Ascending aorta (tissue), 2 donors: ENCODE results near the gene VSX1. TPM values are rescaled to one million over a fixed set of nuclear protein-coding genes. Genes with fewer than 3 reads are reported as not detected.

Experiments used
- DNase-seq, 2 donors: peaks; one replicate each; pipeline ENCODE4 v3.0.0-alpha.2; 2019; ENCODE audit warnings: low spot score in 2 of 2
- H3K27ac ChIP-seq, 2 donors: fragments of 200-600 bp; sonication (generic); one replicate each; pipeline ENCODE4 v1.5.1; 2016 to 2017; ENCODE audit warnings: mild to moderate bottlenecking in 1 of 2
- H3K27me3 ChIP-seq: fragments of 200-600 bp; sonication (generic); one replicate; pipeline ENCODE4 v1.5.1; 2017
- H3K36me3 ChIP-seq, 2 donors: fragments of 200-600 bp; sonication (generic); one replicate each; pipeline ENCODE4 v1.5.1; 2016
- H3K4me1 ChIP-seq, 2 donors: fragments of 200-600 bp; sonication (generic); one replicate each; pipeline ENCODE4 v1.5.1; 2016 to 2017; ENCODE audit warnings: mild to moderate bottlenecking in 1 of 2
- H3K4me3 ChIP-seq, 2 donors: fragments of 200-600 bp; sonication (generic); one replicate each; pipeline ENCODE4 v1.5.1; 2016 to 2017; ENCODE audit warnings: mild to moderate bottlenecking in 1 of 2
- H3K9me3 ChIP-seq, 2 donors: fragments of 200-600 bp; sonication (generic); one replicate each; pipeline ENCODE4 v1.5.1; 2016
- intact Hi-C: fragments of 100-400 bp; cut with DNase I; formaldehyde crosslinking; loops from one replicate; pipeline ENCODE4 v1.15.1; 2023
- total RNA-seq: library from RNA; depleted of rRNA; stranded (reverse); fragments of >200 nt; gene quantifications from one replicate; pipeline ENCODE4 v1.1.0, GENCODE V29; 2016
- TF ChIP-seq, protein P1 (sequence below), 3 experiments: fragments of 200-600 bp in 2 of 3; fragments of 450-650 bp in 1 of 3; sonication (generic) in 2 of 3; IDR thresholded peaks; one replicate each; pipeline ENCODE4 v1.5.1; 2016 to 2019; ENCODE audit warnings: antibody characterized with exemption in 3 of 3, mild to moderate bottlenecking in 1 of 3, moderate library complexity in 1 of 3

VSX1 gene
- total RNA-seq, 1 donor from 2014 or later = not detected

DNA sequence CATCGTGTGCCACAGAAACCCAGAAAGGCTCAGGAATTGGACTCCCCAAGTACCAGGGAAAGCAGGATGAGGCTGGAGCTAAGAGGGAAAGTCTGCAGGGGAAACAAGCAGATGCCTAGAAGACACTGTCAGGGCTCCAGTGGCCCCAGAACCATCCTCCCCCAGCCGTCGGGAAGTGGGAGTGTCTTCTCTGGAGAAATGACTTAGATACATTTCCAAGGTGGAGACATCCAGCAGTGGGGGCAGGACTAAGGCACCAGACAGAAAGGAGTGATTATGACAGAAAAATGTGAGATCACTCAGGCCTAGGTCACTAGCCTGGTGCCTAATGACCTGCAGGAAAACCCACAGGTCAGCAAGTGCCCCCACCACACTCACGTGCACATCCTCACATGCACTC is 36.0 kb upstream of the VSX1 start:
- no peaks in the 10 kb centered on the region for H3K27me3 ChIP-seq
- TF ChIP-seq, protein P1, sequence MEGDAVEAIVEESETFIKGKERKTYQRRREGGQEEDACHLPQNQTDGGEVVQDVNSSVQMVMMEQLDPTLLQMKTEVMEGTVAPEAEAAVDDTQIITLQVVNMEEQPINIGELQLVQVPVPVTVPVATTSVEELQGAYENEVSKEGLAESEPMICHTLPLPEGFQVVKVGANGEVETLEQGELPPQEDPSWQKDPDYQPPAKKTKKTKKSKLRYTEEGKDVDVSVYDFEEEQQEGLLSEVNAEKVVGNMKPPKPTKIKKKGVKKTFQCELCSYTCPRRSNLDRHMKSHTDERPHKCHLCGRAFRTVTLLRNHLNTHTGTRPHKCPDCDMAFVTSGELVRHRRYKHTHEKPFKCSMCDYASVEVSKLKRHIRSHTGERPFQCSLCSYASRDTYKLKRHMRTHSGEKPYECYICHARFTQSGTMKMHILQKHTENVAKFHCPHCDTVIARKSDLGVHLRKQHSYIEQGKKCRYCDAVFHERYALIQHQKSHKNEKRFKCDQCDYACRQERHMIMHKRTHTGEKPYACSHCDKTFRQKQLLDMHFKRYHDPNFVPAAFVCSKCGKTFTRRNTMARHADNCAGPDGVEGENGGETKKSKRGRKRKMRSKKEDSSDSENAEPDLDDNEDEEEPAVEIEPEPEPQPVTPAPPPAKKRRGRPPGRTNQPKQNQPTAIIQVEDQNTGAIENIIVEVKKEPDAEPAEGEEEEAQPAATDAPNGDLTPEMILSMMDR (IDR thresholded peaks at IDR 0.05) = no peak
- no peaks in the 10 kb centered on the region for H3K9me3 ChIP-seq
- H3K4me3 ChIP-seq = no peak overlapping the region
- DNase-seq = no peak
- H3K36me3 ChIP-seq = no peaks in the 10 kb centered on the region
- peaks cover 5 to 18% of the 10 kb centered on the region in 2 donors for H3K4me1 ChIP-seq
- no peak overlapping the region for H3K27ac ChIP-seq
- intact Hi-C loops = no loop called here

DNA sequence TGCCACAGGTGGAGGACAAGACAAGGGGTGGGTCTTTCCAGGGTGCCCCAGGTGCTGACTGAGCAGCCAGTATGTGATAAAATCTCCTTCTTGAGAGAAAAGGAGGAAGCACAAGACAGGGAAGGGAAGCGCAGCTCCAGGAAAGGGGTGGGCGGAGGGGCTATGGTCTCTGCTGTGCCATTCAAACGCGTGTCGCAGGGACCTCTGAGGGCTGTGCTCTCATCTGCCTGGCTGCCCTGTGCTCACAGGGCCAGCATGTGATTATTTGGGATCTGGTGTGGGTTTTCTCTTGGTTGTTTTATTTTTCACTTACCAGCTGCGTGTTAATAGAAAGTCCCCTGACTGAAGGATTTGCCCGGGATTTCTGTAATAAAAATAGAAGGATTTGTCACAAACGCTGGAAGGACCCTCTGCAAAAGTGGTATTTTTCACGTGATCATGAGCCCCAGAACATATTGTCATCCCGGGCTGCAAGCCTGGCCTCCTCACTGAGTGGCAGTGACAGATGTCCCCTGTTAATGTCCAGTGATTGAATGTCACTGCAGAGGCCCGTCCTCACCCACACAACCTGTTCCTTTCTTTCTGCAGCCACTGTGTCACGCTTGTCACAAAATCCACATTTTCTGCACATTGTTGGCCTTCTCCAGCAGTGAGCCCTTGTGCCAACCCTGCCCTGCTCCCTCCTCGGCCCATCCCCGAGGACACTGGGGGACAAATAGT is 35.0 kb upstream of the VSX1 start:
- Histone ChIP-seq H3K4me1 (peaks cover 5 to 18% of the 10 kb centered on the region in 2 donors), H3K27ac (no peak overlapping the region), H3K27me3 (no peaks in the 10 kb centered on the region), H3K36me3 (no peaks in the 10 kb centered on the region), H3K4me3 (no peak overlapping the region), H3K9me3 (no peaks in the 10 kb centered on the region)
- DNase-seq = no peak
- intact Hi-C loops = loop anchor here (1.0 kb wide), 1 partner anchor 19 kb away; no protein-coding TSS in a partner anchor
- TF ChIP-seq, protein P1 (IDR thresholded peaks at IDR 0.05) = no peak

DNA sequence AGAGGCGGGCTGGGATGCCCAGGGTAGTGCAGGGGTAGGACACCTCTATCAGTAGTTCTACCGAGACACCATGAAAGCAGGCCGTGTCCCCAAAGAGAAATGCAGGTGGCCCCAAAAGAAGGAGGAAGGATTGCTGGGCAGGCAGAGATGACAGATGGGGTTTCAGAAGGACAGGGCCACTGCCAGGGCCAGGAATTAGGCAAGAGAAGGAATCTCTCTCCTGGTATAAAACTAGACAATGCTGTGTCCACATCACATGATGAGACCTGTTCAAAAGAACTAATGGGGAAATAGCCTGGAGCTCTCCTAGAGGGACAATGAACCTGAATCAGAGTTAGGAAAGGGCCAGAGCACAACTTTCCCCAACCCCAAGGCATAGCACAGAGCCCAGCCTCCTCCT is 21.6 kb upstream of the VSX1 start:
- DNase-seq = no peak
- intact Hi-C loops = no loop called here

DNA sequence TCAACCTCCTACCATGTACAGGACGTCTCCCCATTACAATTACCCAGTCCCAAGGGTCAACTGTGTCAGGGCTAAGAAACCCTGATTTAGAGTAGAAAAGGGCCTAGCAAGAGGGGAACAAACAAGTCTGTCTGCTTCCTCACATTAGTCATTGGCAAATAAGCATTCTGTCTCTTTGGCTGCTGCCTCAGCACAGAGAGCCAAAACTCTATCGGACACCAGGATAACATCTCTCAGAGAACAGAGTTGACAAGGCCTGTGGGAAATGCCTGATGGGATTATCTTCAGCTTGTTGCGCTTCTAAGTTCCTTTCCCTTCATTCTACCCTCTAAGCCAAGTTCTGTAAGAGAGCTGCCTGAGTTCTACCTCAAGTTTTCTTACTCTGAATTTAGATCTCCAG is 19.0 kb upstream of the VSX1 start:
- intact Hi-C loops = no loop called here
- no peak for DNase-seq
- no peaks in the 10 kb centered on the region for H3K9me3 ChIP-seq
- no peaks in the 10 kb centered on the region for H3K4me1 ChIP-seq
- no peaks in the 10 kb centered on the region for H3K36me3 ChIP-seq
- H3K27me3 ChIP-seq = no peaks in the 10 kb centered on the region
- no peak overlapping the region for H3K4me3 ChIP-seq
- no peak overlapping the region for H3K27ac ChIP-seq
- TF ChIP-seq, protein P1 (IDR thresholded peaks at IDR 0.05) = no peak

More for the DNA sequence above, 21.6 kb upstream of the VSX1 start:
- no peak overlapping the region for H3K4me3 ChIP-seq
- no peak overlapping the region for H3K27ac ChIP-seq
- H3K36me3 ChIP-seq = no peaks in the 10 kb centered on the region
- no peaks in the 10 kb centered on the region for H3K27me3 ChIP-seq
- H3K4me1 ChIP-seq = no peaks in the 10 kb centered on the region
- H3K9me3 ChIP-seq = no peaks in the 10 kb centered on the region
- TF ChIP-seq, protein P1 (IDR thresholded peaks at IDR 0.05) = no peak

DNA sequence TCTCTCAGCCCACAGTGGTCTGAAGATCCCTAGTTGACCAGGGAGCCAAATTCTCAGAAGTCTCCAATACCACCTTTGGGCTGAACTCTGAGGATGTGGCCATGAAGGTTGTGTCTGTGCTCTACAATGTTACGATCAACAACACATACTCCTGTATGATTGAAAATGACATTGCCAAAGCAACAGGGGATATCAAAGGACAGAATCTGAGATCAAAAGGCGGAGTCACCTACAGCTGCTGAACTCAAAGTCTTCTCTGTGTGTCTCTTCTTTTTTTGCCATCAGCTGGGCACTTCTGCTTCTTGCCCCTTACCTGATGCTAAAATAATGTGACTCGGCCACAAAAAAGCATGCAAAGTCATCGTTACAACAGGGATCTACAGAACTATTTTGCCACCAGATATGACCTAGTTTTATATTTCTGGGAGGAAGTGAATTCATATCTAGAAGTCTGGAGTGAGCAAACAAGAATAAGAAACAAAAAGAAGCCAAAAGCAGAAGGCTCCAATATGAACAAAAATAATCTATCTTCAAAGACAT is 17.7 kb upstream of the VSX1 start:
- intact Hi-C loops = no loop called here
- Histone ChIP-seq H3K4me3 (no peak overlapping the region), H3K27me3 (no peaks in the 10 kb centered on the region), H3K9me3 (no peaks in the 10 kb centered on the region), H3K4me1 (no peaks in the 10 kb centered on the region), H3K36me3 (no peaks in the 10 kb centered on the region), H3K27ac (no peak overlapping the region)
- no peak for DNase-seq
- TF ChIP-seq, protein P1 (IDR thresholded peaks at IDR 0.05) = no peak
